ENCODE results near the gene EFNA4. TPM values are rescaled to one million over a fixed set of nuclear protein-coding genes. Genes with fewer than 3 reads are reported as not detected.

EFNA4 gene
- total RNA-seq, 3 donors from 2014 or later: 12.3 to 27.2 (median 26.4) TPM

DNA sequence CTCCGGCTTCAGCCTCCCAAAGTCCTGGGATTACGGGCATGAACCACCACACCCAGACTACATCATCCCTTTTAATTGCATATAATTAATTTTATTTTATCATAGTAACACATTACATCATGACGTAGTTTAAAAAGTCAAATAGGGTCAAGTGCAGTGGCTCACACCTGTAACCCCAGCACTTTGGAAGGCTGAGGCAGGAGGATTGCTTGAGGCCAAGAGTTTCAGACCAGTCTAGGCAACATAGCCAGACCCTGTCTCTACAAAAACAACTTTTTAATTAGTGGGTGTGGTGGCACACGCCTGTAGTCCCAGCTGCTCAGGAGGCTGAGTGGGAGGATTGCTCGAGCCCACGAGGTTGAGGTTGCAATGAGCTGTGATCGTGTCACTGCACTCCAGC lies 35.8 kb downstream of the EFNA4 start:
- intact Hi-C loops (cut with DNase I, micrococcal nuclease): no loop called here
- Histone ChIP-seq H3K36me3 (ENCODE audit: low read depth) (no peaks in the 10 kb centered on the region), H3K4me3 (no peak overlapping the region), H3K9me3 (no peaks in the 10 kb centered on the region), H3K4me1 (ENCODE audit: low read depth) (peaks cover 13% of the 10 kb centered on the region)
- ATAC-seq (peak; percentile 62), DNase-seq (no peak)
- TF ChIP-seq, protein P1, sequence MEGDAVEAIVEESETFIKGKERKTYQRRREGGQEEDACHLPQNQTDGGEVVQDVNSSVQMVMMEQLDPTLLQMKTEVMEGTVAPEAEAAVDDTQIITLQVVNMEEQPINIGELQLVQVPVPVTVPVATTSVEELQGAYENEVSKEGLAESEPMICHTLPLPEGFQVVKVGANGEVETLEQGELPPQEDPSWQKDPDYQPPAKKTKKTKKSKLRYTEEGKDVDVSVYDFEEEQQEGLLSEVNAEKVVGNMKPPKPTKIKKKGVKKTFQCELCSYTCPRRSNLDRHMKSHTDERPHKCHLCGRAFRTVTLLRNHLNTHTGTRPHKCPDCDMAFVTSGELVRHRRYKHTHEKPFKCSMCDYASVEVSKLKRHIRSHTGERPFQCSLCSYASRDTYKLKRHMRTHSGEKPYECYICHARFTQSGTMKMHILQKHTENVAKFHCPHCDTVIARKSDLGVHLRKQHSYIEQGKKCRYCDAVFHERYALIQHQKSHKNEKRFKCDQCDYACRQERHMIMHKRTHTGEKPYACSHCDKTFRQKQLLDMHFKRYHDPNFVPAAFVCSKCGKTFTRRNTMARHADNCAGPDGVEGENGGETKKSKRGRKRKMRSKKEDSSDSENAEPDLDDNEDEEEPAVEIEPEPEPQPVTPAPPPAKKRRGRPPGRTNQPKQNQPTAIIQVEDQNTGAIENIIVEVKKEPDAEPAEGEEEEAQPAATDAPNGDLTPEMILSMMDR (IDR thresholded peaks at IDR 0.05): no peak

DNA sequence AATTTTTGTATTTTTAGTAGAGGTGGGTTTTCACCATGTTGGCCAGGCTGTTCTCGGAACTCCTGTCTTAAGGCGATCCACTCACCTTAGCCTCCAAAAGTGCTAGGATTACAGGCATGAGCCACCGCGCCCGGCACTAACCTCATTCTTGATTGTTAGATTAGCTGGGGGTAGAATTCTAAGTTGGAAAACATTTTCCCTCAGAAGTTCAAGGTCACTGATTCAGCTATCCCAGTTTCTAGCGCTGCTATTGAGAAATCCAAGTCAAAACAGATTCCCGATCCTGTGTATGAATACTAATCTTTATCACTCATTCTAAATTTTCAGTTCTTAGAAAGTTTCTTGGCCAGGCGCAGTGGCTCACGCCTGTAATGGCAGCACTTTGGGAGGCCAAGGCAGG lies 39.8 kb downstream of the EFNA4 start:
- intact Hi-C loops (cut with DNase I, micrococcal nuclease): no loop called here

DNA sequence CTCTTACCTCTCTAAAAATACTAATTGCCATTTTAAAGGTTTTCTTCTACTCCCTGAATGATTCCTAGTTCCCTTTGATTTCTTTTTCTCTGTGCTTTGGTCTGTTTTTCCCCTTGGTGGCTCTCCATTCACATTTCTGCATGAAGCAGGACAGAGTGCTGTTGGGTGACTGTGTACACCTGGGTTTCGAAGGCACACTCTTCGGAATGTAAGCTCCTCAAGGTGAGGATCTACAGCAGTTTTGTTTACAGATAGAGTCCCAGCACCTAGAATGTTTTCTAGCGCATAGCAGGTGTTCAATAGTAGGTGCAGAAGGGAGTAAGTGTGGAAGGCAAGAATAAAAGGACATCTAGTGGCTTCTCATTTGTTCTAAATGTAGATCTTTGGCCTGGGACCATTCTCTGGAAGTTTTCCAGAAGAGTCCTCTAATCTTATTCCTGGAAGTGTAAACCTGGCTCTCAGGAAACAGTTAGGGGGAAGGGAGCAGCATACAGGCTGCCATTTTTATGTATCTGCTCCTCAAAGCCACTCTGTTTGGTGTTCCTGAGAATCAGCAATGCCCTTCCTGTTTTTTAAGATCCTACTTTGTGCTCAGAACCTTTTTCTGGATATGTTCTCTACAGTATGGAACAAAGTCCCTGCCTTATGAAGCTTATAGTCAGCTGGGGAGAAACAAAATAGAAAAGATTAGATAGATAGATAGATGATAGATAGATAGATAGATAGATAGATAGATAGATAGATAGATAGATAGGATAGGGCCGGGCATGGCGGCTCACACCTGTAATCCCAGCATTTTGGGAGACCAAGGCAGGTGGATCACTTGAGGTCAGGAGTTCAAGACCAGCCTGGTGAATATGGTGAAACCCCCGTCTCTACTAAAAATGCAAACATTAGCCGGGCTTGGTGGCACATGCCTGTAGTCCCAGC lies 41.3 kb downstream of the EFNA4 start:
- DNase-seq: no peak
- H3K9me3 ChIP-seq: no peaks in the 10 kb centered on the region
- peak; percentile 8 for ATAC-seq
- no peaks in the 10 kb centered on the region for H3K36me3 ChIP-seq (ENCODE audit: low read depth)
- TF ChIP-seq, protein P1 (IDR thresholded peaks at IDR 0.05): no peak
- intact Hi-C loops (cut with DNase I, micrococcal nuclease): no loop called here
- H3K4me3 ChIP-seq: no peak overlapping the region
- peaks cover 10% of the 10 kb centered on the region for H3K4me1 ChIP-seq (ENCODE audit: low read depth)

More for the DNA sequence above, 39.8 kb downstream of the EFNA4 start:
- Histone ChIP-seq H3K4me1 (ENCODE audit: low read depth) (peaks cover 10% of the 10 kb centered on the region), H3K9me3 (no peaks in the 10 kb centered on the region), H3K4me3 (no peak overlapping the region), H3K36me3 (ENCODE audit: low read depth) (no peaks in the 10 kb centered on the region)
- ATAC-seq (no peak), DNase-seq (peak in 1 of 3 donors; percentile 18)
- TF ChIP-seq, protein P1 (IDR thresholded peaks at IDR 0.05): no peak

DNA sequence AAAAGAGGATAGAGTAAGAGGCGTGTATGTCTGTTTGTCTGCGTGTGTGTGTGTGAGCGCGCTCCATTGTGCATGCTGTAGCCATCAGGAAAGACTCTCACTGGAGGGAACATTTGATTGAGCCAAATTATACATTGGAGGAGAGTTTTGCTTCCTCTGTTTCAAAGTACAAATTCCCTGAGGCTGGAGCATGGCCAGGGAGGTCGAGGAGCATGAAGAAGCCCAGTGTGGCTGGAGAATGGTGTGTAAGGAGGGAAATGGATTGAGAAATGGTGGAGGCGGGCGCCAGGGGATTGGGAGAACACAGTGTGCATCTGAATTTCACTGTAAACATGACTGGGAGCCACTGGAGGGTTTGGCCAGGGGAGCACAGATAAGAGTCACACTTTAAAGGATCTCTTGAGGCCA lies 42.1 kb downstream of the EFNA4 start:
- peak in 2 of 3 donors; percentile 55 to 59 for DNase-seq
- intact Hi-C loops (cut with DNase I, micrococcal nuclease): no loop called here
- H3K36me3 ChIP-seq (ENCODE audit: low read depth): no peaks in the 10 kb centered on the region
- peak; percentile 64 for ATAC-seq
- no peak overlapping the region for H3K4me3 ChIP-seq
- TF ChIP-seq, protein P1 (IDR thresholded peaks at IDR 0.05): no peak
- H3K9me3 ChIP-seq: no peaks in the 10 kb centered on the region
- peaks cover 10% of the 10 kb centered on the region for H3K4me1 ChIP-seq (ENCODE audit: low read depth)

DNA sequence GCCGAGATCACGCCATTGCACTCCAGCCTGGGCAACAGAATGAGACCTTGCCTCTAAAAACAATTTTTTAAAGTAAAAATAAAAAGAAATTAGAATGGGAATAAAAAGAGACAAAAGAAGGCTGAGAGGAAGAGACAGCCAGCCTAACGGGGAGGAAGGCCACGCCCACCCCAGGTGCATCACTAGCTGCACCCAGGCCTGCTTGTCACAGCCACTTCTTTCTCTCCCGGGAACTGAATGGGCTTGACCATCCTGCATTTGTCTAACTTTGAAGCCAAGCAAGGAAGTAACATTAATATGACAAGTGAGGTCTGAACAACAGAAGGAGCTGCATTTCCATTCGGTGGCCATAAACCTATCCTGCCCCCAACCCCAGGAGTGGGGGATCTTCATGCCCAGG lies 43.3 kb downstream of the EFNA4 start:
- ATAC-seq (no peak), DNase-seq (peak in 1 of 3 donors; percentile 21)
- Histone ChIP-seq H3K4me3 (no peak overlapping the region), H3K36me3 (ENCODE audit: low read depth) (no peaks in the 10 kb centered on the region), H3K9me3 (no peaks in the 10 kb centered on the region), H3K4me1 (ENCODE audit: low read depth) (peaks cover 9% of the 10 kb centered on the region)
- intact Hi-C loops (cut with DNase I, micrococcal nuclease): no loop called here
- TF ChIP-seq, protein P1 (IDR thresholded peaks at IDR 0.05): no peak
